K562 (cell line): ENCODE data around the gene PLK5. TPM values are rescaled to one million over a fixed set of nuclear protein-coding genes. Genes with fewer than 3 reads are reported as not detected.

Experiments used
- ARNT ChIP-seq, 2 experiments: fragments of 450-650 bp; IDR thresholded peaks; 2 replicates each; pipeline ENCODE4 v1.6.1; 2016; ENCODE audit warnings: mild to moderate bottlenecking in 1 of 2
- CBFA2T2 ChIP-seq: fragments of 450-650 bp; conservative IDR thresholded peaks from 2 replicates; pipeline ENCODE4 v1.6.1; 2017; ENCODE audit warnings: mild to moderate bottlenecking
- CREB3L1 ChIP-seq: fragments of 450-650 bp; IDR thresholded peaks from 2 replicates; pipeline ENCODE4 v1.6.1; 2014; ENCODE audit warnings: low read depth, mild to moderate bottlenecking, moderate library complexity, borderline replicate concordance
- FOXK2 ChIP-seq, 2 experiments: fragments of 450-650 bp; IDR thresholded peaks in 1 of 2; conservative IDR thresholded peaks in 1 of 2; 2 replicates each; pipeline ENCODE4 v1.6.1; 2016; ENCODE audit warnings: low read depth in 2 of 2, mild to moderate bottlenecking in 1 of 2
- FOXP1 ChIP-seq: sonication (generic); formaldehyde crosslinking; IDR thresholded peaks from 2 replicates; pipeline ENCODE4 v1.8.0; 2022; ENCODE audit warnings: mild to moderate bottlenecking, missing genetic modification reagents
- HNRNPLL ChIP-seq: fragments of 200-400 bp; formaldehyde crosslinking; IDR thresholded peaks from 2 replicates; pipeline ENCODE4 v1.6.1; 2017; ENCODE audit warnings: low read length, low read depth, mild to moderate bottlenecking; ENCODE audit not compliant: poor library complexity, severe bottlenecking
- KLF10 ChIP-seq: fragments of 250-450 bp; sonication (Bioruptor Pico); IDR thresholded peaks from 2 replicates; pipeline ENCODE4 v1.6.1; 2021; ENCODE audit warnings: matching md5 sums
- MITF ChIP-seq: IDR thresholded peaks from 2 replicates; pipeline ENCODE4 v1.6.1; 2014; ENCODE audit warnings: antibody characterized with exemption
- MNT ChIP-seq, 2 experiments: fragments of 450-650 bp; conservative IDR thresholded peaks; 2 replicates each; pipeline ENCODE4 v1.6.1; 2017; ENCODE audit warnings: mild to moderate bottlenecking in 2 of 2, moderate library complexity in 2 of 2
- PHB ChIP-seq: fragments of 250-450 bp; sonication (Bioruptor Pico); IDR thresholded peaks from 2 replicates; pipeline ENCODE4 v1.5.0; 2021
- RBFOX2 ChIP-seq: fragments of 200-400 bp; formaldehyde crosslinking; IDR thresholded peaks from 2 replicates; pipeline ENCODE4 v1.6.1; 2017; ENCODE audit warnings: low read depth, mild to moderate bottlenecking, low read length, moderate library complexity
- TAF7 ChIP-seq: fragments of 450-650 bp; IDR thresholded peaks from 2 replicates; pipeline ENCODE4 v1.6.1; 2016; ENCODE audit warnings: missing genetic modification characterization, missing compliant biosample characterization
- TBP ChIP-seq: optimal IDR thresholded peaks from 2 replicates; pipeline ENCODE3; 2011; ENCODE audit warnings: low read depth, low read length, improper control_type of control experiment
- ZNF407 ChIP-seq: fragments of 450-650 bp; IDR thresholded peaks from 2 replicates; pipeline ENCODE4 v1.6.1; 2016; ENCODE audit warnings: low read depth
- polyA plus RNA-seq, 8 experiments: library from polyadenylated mRNA; depleted of rRNA in 4 of 8; stranded (reverse) in 5 of 8; unstranded in 3 of 8; fragments of >200 nt; fragmentation: Nextera tagmentation in 2 of 8; fragmentation: Illumina TruSeq in 1 of 8; extraction: Ambion mirVana in 2 of 8; extraction: Trizol in 1 of 8; gene quantifications; 2 replicates each; pipeline versions ENCODE4 v1.2.1 to v1.2.3, GENCODE V29; 2011 to 2014; ENCODE audit warnings: inconsistent platforms in 1 of 8, missing spikeins in 1 of 8
- total RNA-seq, 7 experiments: library from RNA; depleted of rRNA in 6 of 7; stranded (reverse); fragments of >200 nt in 6 of 7; fragmentation: Illumina TruSeq in 2 of 7; extraction: Trizol in 2 of 7; gene quantifications; 2 replicates each; pipeline versions ENCODE4 v1.2.1 to v1.2.3, GENCODE V29; 2011 to 2021; ENCODE audit warnings: low replicate concordance in 1 of 7

Gene PLK5
- total and polyA plus RNA-seq, 9 of the 15 experiments (the other 6 are each of a cell fraction or from before 2014, with no cell fraction given), result 0.04 to 0.23 (median 0.11) TPM; not detected in 5

- peak; percentile 82 for TF ChIP-seq HNRNPLL
- TF ChIP-seq FOXP1 (CRISPR knock-in tag), result peak; percentile 90; the same call in 1 of the 2 replicates
- TF ChIP-seq MNT (conservative IDR thresholded peaks at IDR 0.05), result peak; percentile 95 to 96
- peak; percentile 89 for TF ChIP-seq RBFOX2
- TF ChIP-seq TBP, result peak; percentile 65
- peak; percentile 84 for TF ChIP-seq CBFA2T2
- TF ChIP-seq TAF7 (tag), result peak; percentile 58; the same call in 1 of the 2 replicates
- TF ChIP-seq FOXK2 (conservative IDR thresholded peaks at IDR 0.05 in 1 of 2, IDR thresholded peaks at IDR 0.05 in 1 of 2; ENCODE audit: low read depth in 2 of 2), result peak; percentile 35 to 80; a peak in 2 of 4 replicates
- 0 out of 4 replicates have a peak, but pooled peaks of 1 of the 2 experiments have one; percentile 28 for TF ChIP-seq ARNT (IDR thresholded peaks at IDR 0.05)
- peak; percentile 72; the same call in 1 of the 2 replicates for TF ChIP-seq ZNF407
- 0 out of 2 replicates have a peak, but pooled peaks have one; percentile 60 for TF ChIP-seq PHB (CRISPR knock-in tag)
- no peak for TF ChIP-seq KLF10
- peak; percentile 70; the same call in 1 of the 2 replicates for TF ChIP-seq CREB3L1
- peak; percentile 71 for TF ChIP-seq MITF
Observed at GRCh38 chr19:1478934-1479707, 44.8 kb upstream of the PLK5 start, which contains the start of gene C19orf25 (continued).
